Left lung (tissue), 10 donors: ENCODE data around the gene OPHN1. TPM values are rescaled to one million over a fixed set of nuclear protein-coding genes. Genes with fewer than 3 reads are reported as not detected.
"Not testable (repeated sequence)": the region's sequence is repeated elsewhere in the genome, so short reads cannot be mapped to it uniquely, and the experiment has no call there.

Experiments
- ATAC-seq: fragments of 200-7000 bp; cut with Tn5 transposase; one replicate; pipeline ENCODE4 v1.9.1; 2020; ENCODE audit warnings: moderate library complexity
- DNase-seq, 4 donors: peaks; one replicate each; pipeline ENCODE4 v3.0.0-alpha.2; 2013 to 2020
- H3K27ac ChIP-seq, 2 donors: fragments of 200-600 bp; sonication (generic) in 1 of 2; one replicate each; pipeline versions ENCODE4 v1.5.0 to v1.8.0; 2020 to 2021
- H3K27me3 ChIP-seq, 2 donors: fragments of 200-600 bp; sonication (generic) in 1 of 2; one replicate each; pipeline versions ENCODE4 v1.5.0 to v1.8.0; 2020 to 2021
- H3K36me3 ChIP-seq, 2 donors: fragments of 200-600 bp; sonication (generic) in 1 of 2; one replicate each; pipeline versions ENCODE4 v1.5.0 to v1.8.0; 2020 to 2021
- H3K4me1 ChIP-seq, 2 donors: fragments of 200-600 bp; one replicate each; pipeline ENCODE4 v1.8.0; 2021
- H3K4me3 ChIP-seq, 2 donors: fragments of 200-600 bp; sonication (generic) in 1 of 2; one replicate each; pipeline versions ENCODE4 v1.5.0 to v1.8.0; 2020 to 2021; ENCODE audit warnings: mild to moderate bottlenecking in 1 of 2
- H3K9me3 ChIP-seq, 2 donors: fragments of 200-600 bp; sonication (generic) in 1 of 2; one replicate each; pipeline versions ENCODE4 v1.5.0 to v1.8.0; 2020 to 2021
- CTCF ChIP-seq, 2 donors: fragments of 200-600 bp; sonication (generic) in 1 of 2; IDR thresholded peaks; one replicate each; pipeline versions ENCODE4 v1.5.0 to v1.8.0; 2021; ENCODE audit warnings: antibody characterized with exemption in 2 of 2
- intact Hi-C, 2 donors: fragments of 100-400 bp; cut with DNase I; formaldehyde crosslinking; loops; one replicate each; pipeline versions ENCODE4 v1.11.2 to v1.14.2; 2022
- polyA plus RNA-seq, 6 donors: library from polyadenylated mRNA; unstranded; fragments of 120-200 nt; gene quantifications; one replicate each; pipeline ENCODE4 v1.2.1, GENCODE V29; 2013; ENCODE audit not compliant: insufficient read length in 6 of 6
- total RNA-seq, 2 donors: library from RNA; stranded (reverse); fragmentation: NEBNext Ultra II Directional; extraction: Animal tissue kit (Norgen Biotek cat#: 25700); gene quantifications; one replicate each; pipeline ENCODE4 v1.2.1, GENCODE V29; 2021
- donor health status: DM: no; HTN: yes; CAD: no.
- donor health status: DM: no; HTN: no; CAD: no.

OPHN1 gene
- total and polyA plus RNA-seq, 8 donors = 6.8 to 13.5 (median 11.3) TPM

DNA sequence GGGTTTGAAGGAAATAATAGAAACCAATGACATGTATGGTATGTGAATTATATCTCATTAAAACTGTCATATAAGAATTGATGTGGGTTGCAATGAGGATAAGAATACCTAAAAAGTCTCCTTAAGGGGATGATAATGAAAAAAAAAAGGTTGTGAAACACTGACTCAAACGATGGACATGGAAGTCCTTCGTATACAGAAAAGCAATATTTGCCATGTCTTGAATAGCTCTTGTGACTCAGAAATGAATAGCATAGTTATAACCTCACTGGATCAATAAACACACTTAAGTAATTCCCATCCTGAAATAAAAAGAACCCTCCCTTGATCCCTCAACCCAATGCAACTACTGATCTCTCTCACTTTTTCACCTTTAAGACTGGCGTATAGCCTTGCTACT is 89.7 kb downstream of the OPHN1 start:
- TF ChIP-seq CTCF (IDR thresholded peaks at IDR 0.05) = no peak
- Histone ChIP-seq H3K36me3 (no peaks in the 10 kb centered on the region), H3K4me3 (no peak overlapping the region), H3K27ac (no peak overlapping the region), H3K4me1 (no peaks in the 10 kb centered on the region), H3K9me3 (no peaks in the 10 kb centered on the region), H3K27me3 (no peaks in the 10 kb centered on the region)
- ATAC-seq = no peak
- intact Hi-C loops = no loop called here
- no peak for DNase-seq

- Histone ChIP-seq H3K36me3 (no peaks in the 10 kb centered on the region), H3K27ac (no peak overlapping the region), H3K27me3 (no peaks in the 10 kb centered on the region), H3K9me3 (no peaks in the 10 kb centered on the region), H3K4me3 (no peak overlapping the region), H3K4me1 (no peaks in the 10 kb centered on the region)
- no peak for ATAC-seq
- intact Hi-C loops = no loop called here
- no peak for TF ChIP-seq CTCF (IDR thresholded peaks at IDR 0.05)
- peak in 1 of 4 donors; percentile 2 for DNase-seq
These were observed 101.0 kb downstream of the OPHN1 start for GRCh38 chrX:68332201-68332731.

DNA sequence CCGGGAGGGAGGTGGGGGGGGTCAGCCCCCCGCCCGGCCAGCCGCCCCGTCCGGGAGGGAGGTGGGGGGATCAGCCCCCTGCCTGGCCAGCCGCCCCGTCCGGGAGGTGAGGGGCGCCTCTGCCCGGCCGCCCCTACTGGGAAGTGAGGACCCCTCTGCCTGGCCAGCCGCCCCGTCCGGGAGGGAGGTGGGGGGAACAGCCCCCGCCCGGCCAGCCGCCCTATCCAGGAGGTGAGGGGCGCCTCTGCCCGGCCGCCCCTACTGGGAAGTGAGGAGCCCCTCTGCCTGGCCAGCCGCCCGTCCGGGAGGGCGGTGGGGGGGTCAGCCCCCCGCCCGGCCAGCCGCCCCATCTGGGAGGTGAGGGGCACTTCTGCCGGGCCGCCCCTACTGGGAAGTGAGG is 106.5 kb downstream of the OPHN1 start:
- ATAC-seq, H3K4me3 ChIP-seq, H3K36me3 ChIP-seq, DNase-seq, intact Hi-C loops, H3K27ac ChIP-seq, H3K4me1 ChIP-seq, H3K27me3 ChIP-seq, H3K9me3 ChIP-seq: not testable (repeated sequence)

GRCh38 chrX:68307769-68308168 is 125.5 kb downstream of the OPHN1 start:
- no peak for TF ChIP-seq CTCF (IDR thresholded peaks at IDR 0.05)
- ATAC-seq (peak; percentile 23), DNase-seq (no peak)
- intact Hi-C loops = no loop called here
- Histone ChIP-seq H3K4me1 (no peaks in the 10 kb centered on the region), H3K27ac (no peak overlapping the region), H3K9me3 (no peaks in the 10 kb centered on the region), H3K4me3 (no peak overlapping the region), H3K36me3 (no peaks in the 10 kb centered on the region), H3K27me3 (peaks cover 0 to 9% of the 10 kb centered on the region in 2 donors)

DNA sequence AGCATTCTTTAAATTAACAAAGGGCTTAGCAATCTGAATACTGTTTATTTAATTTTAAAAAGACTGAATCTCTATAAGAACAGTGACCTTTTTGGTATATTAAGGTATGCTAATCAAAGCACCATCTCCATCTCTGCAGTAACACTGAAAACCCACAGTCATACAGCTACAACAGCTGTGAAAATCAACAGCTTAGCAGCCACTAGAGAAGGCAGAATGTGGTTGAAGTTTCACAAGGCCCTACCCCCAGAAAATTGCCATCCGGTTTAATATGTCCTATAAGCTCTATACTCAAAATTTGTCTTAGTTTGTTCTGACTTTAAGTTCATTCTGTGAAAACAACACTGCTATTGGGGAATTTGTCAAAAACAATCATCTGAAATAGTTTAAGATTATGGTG is 128.7 kb downstream of the OPHN1 start:
- intact Hi-C loops = no loop called here
- no peak for TF ChIP-seq CTCF (IDR thresholded peaks at IDR 0.05)
- Histone ChIP-seq H3K27me3 (peaks cover 0 to 9% of the 10 kb centered on the region in 2 donors), H3K27ac (no peak overlapping the region), H3K9me3 (no peaks in the 10 kb centered on the region), H3K36me3 (no peaks in the 10 kb centered on the region), H3K4me3 (no peak overlapping the region), H3K4me1 (no peaks in the 10 kb centered on the region)
- DNase-seq (no peak), ATAC-seq (no peak)

DNA sequence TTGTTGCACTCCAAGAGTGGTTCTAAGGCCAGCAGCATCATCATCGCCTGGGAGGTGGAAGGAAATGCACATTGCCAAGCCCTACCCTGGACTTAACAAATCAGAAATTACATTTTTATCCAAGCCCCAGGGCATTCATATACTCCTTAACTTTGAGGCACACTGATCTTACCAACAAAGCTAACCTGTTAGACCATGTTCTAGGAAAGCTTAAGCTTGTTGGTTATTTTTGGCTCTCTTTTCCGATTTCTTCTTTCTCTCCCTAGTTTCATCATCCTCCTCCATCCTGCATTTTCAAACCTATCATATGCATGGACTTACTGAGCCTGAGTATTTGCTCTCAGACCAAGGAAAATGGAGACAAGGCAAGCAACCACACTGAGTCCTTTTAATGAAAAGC is 133.4 kb downstream of the OPHN1 start:
- Histone ChIP-seq H3K4me3 (no peak overlapping the region), H3K9me3 (no peaks in the 10 kb centered on the region), H3K4me1 (no peaks in the 10 kb centered on the region), H3K36me3 (no peaks in the 10 kb centered on the region), H3K27ac (no peak overlapping the region), H3K27me3 (no peaks in the 10 kb centered on the region)
- intact Hi-C loops = no loop called here
- TF ChIP-seq CTCF (IDR thresholded peaks at IDR 0.05) = no peak
- no peak for ATAC-seq
- no peak for DNase-seq
